DOHH2 (cell line): ENCODE results near the gene DUOXA1.

ENCODE experiments used
- EZH2phosphoT487 ChIP-seq: fragments of 200-600 bp; sonication (generic); IDR thresholded peaks from 2 replicates; pipeline ENCODE4 v1.6.1; 2017; ENCODE audit warnings: borderline replicate concordance, mild to moderate bottlenecking, antibody characterized with exemption, low read length, moderate library complexity, mixed read lengths
- TF ChIP-seq, protein P1 (sequence below): fragments of 200-600 bp; sonication (generic); IDR thresholded peaks from one replicate; pipeline ENCODE4 v1.5.1; 2014; ENCODE audit warnings: antibody characterized with exemption, mild to moderate bottlenecking, low read depth, low read length; ENCODE audit not compliant: poor library complexity, severe bottlenecking

GRCh38 chr15:45177285-45177684, 47.6 kb upstream of the DUOXA1 start:
- TF ChIP-seq, protein P1, sequence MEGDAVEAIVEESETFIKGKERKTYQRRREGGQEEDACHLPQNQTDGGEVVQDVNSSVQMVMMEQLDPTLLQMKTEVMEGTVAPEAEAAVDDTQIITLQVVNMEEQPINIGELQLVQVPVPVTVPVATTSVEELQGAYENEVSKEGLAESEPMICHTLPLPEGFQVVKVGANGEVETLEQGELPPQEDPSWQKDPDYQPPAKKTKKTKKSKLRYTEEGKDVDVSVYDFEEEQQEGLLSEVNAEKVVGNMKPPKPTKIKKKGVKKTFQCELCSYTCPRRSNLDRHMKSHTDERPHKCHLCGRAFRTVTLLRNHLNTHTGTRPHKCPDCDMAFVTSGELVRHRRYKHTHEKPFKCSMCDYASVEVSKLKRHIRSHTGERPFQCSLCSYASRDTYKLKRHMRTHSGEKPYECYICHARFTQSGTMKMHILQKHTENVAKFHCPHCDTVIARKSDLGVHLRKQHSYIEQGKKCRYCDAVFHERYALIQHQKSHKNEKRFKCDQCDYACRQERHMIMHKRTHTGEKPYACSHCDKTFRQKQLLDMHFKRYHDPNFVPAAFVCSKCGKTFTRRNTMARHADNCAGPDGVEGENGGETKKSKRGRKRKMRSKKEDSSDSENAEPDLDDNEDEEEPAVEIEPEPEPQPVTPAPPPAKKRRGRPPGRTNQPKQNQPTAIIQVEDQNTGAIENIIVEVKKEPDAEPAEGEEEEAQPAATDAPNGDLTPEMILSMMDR = no peak
- no peak for TF ChIP-seq EZH2phosphoT487
